ENCODE results near the gene SLC44A3. TPM values are rescaled to one million over a fixed set of nuclear protein-coding genes. Genes with fewer than 3 reads are reported as not detected.
"Not testable (repeated sequence)": the region's sequence is repeated elsewhere in the genome, so short reads cannot be mapped to it uniquely, and the experiment has no call there.

SLC44A3 gene
- total and polyA plus RNA-seq, 2 of the 4 experiments (the other 2 are of a cell fraction), result 0.31 to 0.54 TPM

DNA sequence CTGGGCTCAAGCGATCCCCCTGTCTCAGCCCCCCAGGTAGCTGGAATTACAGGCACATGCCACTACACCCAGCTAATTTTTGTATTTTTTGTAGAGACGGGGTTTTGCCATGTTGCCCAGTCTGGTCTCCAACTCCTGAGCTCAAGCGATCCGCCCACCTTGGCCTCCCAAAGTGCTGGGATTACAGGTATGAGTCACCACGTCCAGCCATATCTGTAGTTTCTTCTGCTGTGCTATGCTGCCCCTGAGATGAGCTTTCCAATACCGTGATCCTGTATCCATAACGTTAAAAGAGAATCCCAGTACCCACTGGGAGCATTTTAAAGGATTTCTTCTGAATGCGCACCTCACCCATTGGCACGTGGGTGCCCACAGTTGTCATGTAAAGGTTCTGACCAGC, 20.2 kb downstream of the SLC44A3 start:
- H4K20me1 ChIP-seq (ENCODE audit: insufficient read depth, low read length); H3K56ac ChIP-seq (ENCODE audit: extremely low read depth, insufficient read depth, low read length); dilution Hi-C loops (cut with HindIII; ENCODE audit: low sequenced_read_pairs, unreplicated experiment); intact Hi-C loops (cut with micrococcal nuclease); H2AK5ac ChIP-seq (ENCODE audit: low read depth, low read length); DNase-seq; H4K5ac ChIP-seq (ENCODE audit: low read depth, low read length); H3K4me3 ChIP-seq (ENCODE audit: insufficient read depth, low read depth, low read length); H3K4ac ChIP-seq (ENCODE audit: low read depth, low read length); H2BK15ac ChIP-seq (ENCODE audit: low read depth, low read length); H3K4me2 ChIP-seq (ENCODE audit: low read depth, low read length); H3K36me3 ChIP-seq (ENCODE audit: control insufficient read depth, insufficient read depth, low read length); BruUV-seq (replicated peaks); H2AK9ac ChIP-seq (replicated peaks; ENCODE audit: low read depth, low read length, poor library complexity); H3K27ac ChIP-seq (ENCODE audit: insufficient read depth, low read length); H2BK120ac ChIP-seq (ENCODE audit: low read depth, low read length); H4K91ac ChIP-seq (ENCODE audit: insufficient read depth, low read depth, low read length); H3K9me1 ChIP-seq (ENCODE audit: insufficient read depth, low read length); H3K4me1 ChIP-seq (ENCODE audit: control insufficient read depth, insufficient read depth, low read length); H3K18ac ChIP-seq (ENCODE audit: low read depth, low read length); ATAC-seq (ENCODE audit: low read depth); H3K9me3 ChIP-seq (ENCODE audit: control insufficient read depth, insufficient read depth, low read length); H3K27me3 ChIP-seq (ENCODE audit: control insufficient read depth, insufficient read depth, low read length); H3K23ac ChIP-seq (ENCODE audit: low read depth, low read length); H3K79me1 ChIP-seq (ENCODE audit: low read depth in 1 of 2, low read length in 2 of 2); H4K8ac ChIP-seq (ENCODE audit: low read depth in 2 of 2, low read length in 2 of 2); H2BK20ac ChIP-seq (ENCODE audit: low read depth, low read length); H2BK5ac ChIP-seq (ENCODE audit: low read depth, low read length, poor library complexity, severe bottlenecking); H3K9ac ChIP-seq (ENCODE audit: low read depth, low read length); H3K14ac ChIP-seq (replicated peaks; ENCODE audit: low read depth, low read length); H2AFZ ChIP-seq (replicated peaks; ENCODE audit: low read length, poor library complexity): not testable (repeated sequence)
- in situ Hi-C loops (cut with MboI; ENCODE audit: low sequenced_read_pairs), result loop anchor here (10.0 kb wide), 1 partner anchor 394 kb away; the partner anchor contains the start of gene RWDD3
- 89% methylated on average over 6 of the region's 9 CpGs; no CpG with 5 or more reads in 1 of the 2 experiments for WGBS, 2 experiments (ENCODE audit: extremely low coverage in 2 of 2, insufficient read length in 1 of 2)
- CTCF ChIA-PET, result interaction anchor here (1.7 kb wide), 1 partner anchor 14 kb away, joined by 9 read pairs; no protein-coding TSS in a partner anchor
- POLR2A ChIA-PET (ENCODE audit: unreplicated experiment), result interaction anchor here (0.6 kb wide), 1 partner anchor 87 kb away, joined by 4 read pairs; the partner anchor contains the start of gene CNN3

All from IMR-90 (cell line).